Gastrocnemius medialis (tissue), 4 donors: ENCODE results near the gene NOP14. TPM values are rescaled to one million over a fixed set of nuclear protein-coding genes. Genes with fewer than 3 reads are reported as not detected.

Source experiments
- ATAC-seq, 2 donors: fragments of 150-250 bp; one replicate each; pipeline ENCODE4 v1.9.1; 2016
- DNase-seq, 2 donors: peaks; one replicate each; pipeline ENCODE4 v3.0.0-alpha.2; 2019
- H3K27ac ChIP-seq, 4 donors: fragments of 200-600 bp; sonication (generic); 1 replicate in 1 of 4; 2 replicates in 3 of 4; pipeline ENCODE4 v1.5.1; 2016 to 2018; ENCODE audit warnings: mild to moderate bottlenecking in 2 of 4, moderate library complexity in 1 of 4
- H3K27me3 ChIP-seq, 3 donors: fragments of 200-600 bp; sonication (generic) in 2 of 3; 1 replicate in 1 of 3; 2 replicates in 2 of 3; pipeline versions ENCODE4 v1.5.1 to v1.6.0; 2016 to 2019; ENCODE audit warnings: mild to moderate bottlenecking in 1 of 3, moderate library complexity in 1 of 3
- H3K36me3 ChIP-seq, 2 donors: fragments of 200-600 bp; sonication (generic) in 1 of 2; one replicate each; pipeline ENCODE4 v1.5.1; 2017 to 2018
- H3K4me1 ChIP-seq, 2 donors: fragments of 200-600 bp; sonication (generic) in 1 of 2; one replicate each; pipeline ENCODE4 v1.5.1; 2016 to 2017; ENCODE audit warnings: mild to moderate bottlenecking in 2 of 2
- H3K4me3 ChIP-seq, 4 donors: fragments of 200-600 bp; sonication (generic) in 3 of 4; 1 replicate in 1 of 4; 2 replicates in 3 of 4; pipeline ENCODE4 v1.5.1; 2016 to 2019; ENCODE audit warnings: mild to moderate bottlenecking in 2 of 4
- H3K9me3 ChIP-seq, 3 donors: fragments of 200-600 bp; sonication (generic) in 2 of 3; 1 replicate in 1 of 3; 2 replicates in 2 of 3; pipeline ENCODE4 v1.5.1; 2016 to 2019
- CTCF ChIP-seq, 5 experiments: fragments of 450-650 bp in 3 of 5; fragments of 200-600 bp in 2 of 5; sonication (generic) in 2 of 5; IDR thresholded peaks in 4 of 5; conservative IDR thresholded peaks in 1 of 5; 1 replicate in 4 of 5; 2 replicates in 1 of 5; pipeline ENCODE4 v1.5.1; 2016 to 2019; ENCODE audit warnings: antibody characterized with exemption in 5 of 5, mild to moderate bottlenecking in 3 of 5, moderate library complexity in 3 of 5
- POLR2A ChIP-seq, 2 donors: fragments of 450-650 bp; IDR thresholded peaks; one replicate each; pipeline ENCODE4 v1.6.1; 2017; ENCODE audit warnings: antibody characterized with exemption in 2 of 2, mild to moderate bottlenecking in 2 of 2, moderate library complexity in 2 of 2
- in situ Hi-C, 4 donors: fragments of 200-750 bp; cut with MboI; loops; one replicate each; pipeline versions ENCODE4 v1.15.0 to v1.8.0; 2017; ENCODE audit warnings: low sequenced_read_pairs in 4 of 4
- intact Hi-C: fragments of 100-400 bp; cut with DNase I; formaldehyde crosslinking; loops from one replicate; pipeline ENCODE4 v1.15.1; 2023; ENCODE audit warnings: low total_unique reads
- total RNA-seq, 4 donors: library from RNA; depleted of rRNA; stranded (reverse); fragments of >200 nt; gene quantifications; one replicate each; pipeline versions ENCODE4 v1.1.0 to v1.2.3, GENCODE V29; 2016

Gene NOP14
- total RNA-seq, 4 donors from 2014 or later = 16.6 to 46.2 (median 36.2) TPM

GRCh38 chr4:2900741-2901140, 62.5 kb downstream of the NOP14 start:
- ATAC-seq = no peak

GRCh38 chr4:2898001-2898400, 65.2 kb downstream of the NOP14 start:
- TF ChIP-seq POLR2A (IDR thresholded peaks at IDR 0.05) (no peak), CTCF (IDR thresholded peaks at IDR 0.05 in 4 of 5, conservative IDR thresholded peaks at IDR 0.05 in 1 of 5) (no peak)
- no peak overlapping the region for H3K4me3 ChIP-seq
- peaks cover 0 to 82% of the 10 kb centered on the region in 2 donors for H3K36me3 ChIP-seq
- intact Hi-C loops = no loop called here
- H3K27me3 ChIP-seq = no peaks in the 10 kb centered on the region
- in situ Hi-C loops = no loop called here
- DNase-seq (no peak), ATAC-seq (no peak)
- peaks cover 0 to 10% of the 10 kb centered on the region in 2 donors for H3K4me1 ChIP-seq
- no peak overlapping the region for H3K27ac ChIP-seq
- no peaks in the 10 kb centered on the region for H3K9me3 ChIP-seq

More at GRCh38 chr4:2900741-2901140, 62.5 kb downstream of the NOP14 start:
- Histone ChIP-seq H3K27ac (no peak overlapping the region), H3K36me3 (peaks cover 0 to 95% of the 10 kb centered on the region in 2 donors), H3K4me1 (no peaks in the 10 kb centered on the region), H3K9me3 (no peaks in the 10 kb centered on the region), H3K4me3 (no peak overlapping the region), H3K27me3 (no peaks in the 10 kb centered on the region)
- DNase-seq = no peak
- in situ Hi-C loops (no loop called here), intact Hi-C loops (no loop called here)
- no peak for TF ChIP-seq CTCF (IDR thresholded peaks at IDR 0.05 in 4 of 5, conservative IDR thresholded peaks at IDR 0.05 in 1 of 5)

- H3K27me3 ChIP-seq = no peaks in the 10 kb centered on the region
- no peak overlapping the region for H3K4me3 ChIP-seq
- ATAC-seq (no peak), DNase-seq (no peak)
- peaks cover 6 to 24% of the 10 kb centered on the region in 2 donors for H3K4me1 ChIP-seq
- in situ Hi-C loops (no loop called here), intact Hi-C loops (no loop called here)
- TF ChIP-seq POLR2A (IDR thresholded peaks at IDR 0.05) (no peak), CTCF (IDR thresholded peaks at IDR 0.05 in 4 of 5, conservative IDR thresholded peaks at IDR 0.05 in 1 of 5) (no peak)
- H3K27ac ChIP-seq = no peak overlapping the region
- H3K9me3 ChIP-seq = no peaks in the 10 kb centered on the region
- peaks cover 0 to 42% of the 10 kb centered on the region in 2 donors for H3K36me3 ChIP-seq
Measured at GRCh38 chr4:2893772-2894171, 69.4 kb downstream of the NOP14 start.

GRCh38 chr4:2891294-2891693, 71.9 kb downstream of the NOP14 start:
- intact Hi-C loops = no loop called here
- no peaks in the 10 kb centered on the region for H3K9me3 ChIP-seq
- in situ Hi-C loops = no loop called here
- ATAC-seq = no peak
- H3K27me3 ChIP-seq = no peaks in the 10 kb centered on the region
- TF ChIP-seq POLR2A (IDR thresholded peaks at IDR 0.05) (no peak), CTCF (IDR thresholded peaks at IDR 0.05 in 4 of 5, conservative IDR thresholded peaks at IDR 0.05 in 1 of 5) (no peak)
- peaks cover 13 to 34% of the 10 kb centered on the region in 2 donors for H3K4me1 ChIP-seq
- peaks cover 0 to 27% of the 10 kb centered on the region in 2 donors for H3K36me3 ChIP-seq
- no peak overlapping the region for H3K4me3 ChIP-seq
- peak overlapping the region; percentile 22 to 65 (median 48) for H3K27ac ChIP-seq
- no peak for DNase-seq

- H3K27ac ChIP-seq = peak overlapping the region; percentile 61 to 67 (median 64)
- H3K27me3 ChIP-seq = no peaks in the 10 kb centered on the region
- no peaks in the 10 kb centered on the region for H3K9me3 ChIP-seq
- TF ChIP-seq CTCF (IDR thresholded peaks at IDR 0.05 in 4 of 5, conservative IDR thresholded peaks at IDR 0.05 in 1 of 5) (no peak), POLR2A (IDR thresholded peaks at IDR 0.05) (no peak)
- in situ Hi-C loops (no loop called here), intact Hi-C loops (no loop called here)
- peaks cover 13 to 32% of the 10 kb centered on the region in 2 donors for H3K4me1 ChIP-seq
- H3K4me3 ChIP-seq = no peak overlapping the region
- no peak for DNase-seq
- peaks cover 2 to 29% of the 10 kb centered on the region in 2 donors for H3K36me3 ChIP-seq
- peak; percentile 89 to 94 for ATAC-seq
Measured at GRCh38 chr4:2888886-2889285, 74.3 kb downstream of the NOP14 start.
